Vagina (tissue), 2 donors: ENCODE data around the gene ASAH2B. TPM values are rescaled to one million over a fixed set of nuclear protein-coding genes. Genes with fewer than 3 reads are reported as not detected.
"Not testable (repeated sequence)": the region's sequence is repeated elsewhere in the genome, so short reads cannot be mapped to it uniquely, and the experiment has no call there.

Experiments
- DNase-seq, 2 donors: peaks; one replicate each; pipeline ENCODE4 v3.0.0-alpha.2; 2017; ENCODE audit errors: extremely low spot score in 2 of 2
- H3K27ac ChIP-seq: fragments of 200-600 bp; sonication (generic); one replicate; pipeline ENCODE4 v1.5.1; 2019
- H3K27me3 ChIP-seq: fragments of 200-600 bp; sonication (generic); one replicate; pipeline ENCODE4 v1.5.1; 2019
- H3K36me3 ChIP-seq, 2 donors: fragments of 200-600 bp; sonication (generic); one replicate each; pipeline ENCODE4 v1.5.1; 2017 to 2019
- H3K4me1 ChIP-seq: fragments of 200-600 bp; sonication (generic); one replicate; pipeline ENCODE4 v1.5.1; 2019
- H3K4me3 ChIP-seq, 2 donors: fragments of 200-600 bp; sonication (generic); 1 replicate in 1 of 2; 2 replicates in 1 of 2; pipeline ENCODE4 v1.5.1; 2016 to 2019
- H3K9me3 ChIP-seq: fragments of 200-600 bp; sonication (generic); one replicate; pipeline ENCODE4 v1.5.1; 2019
- POLR2A ChIP-seq, 2 donors: fragments of 450-650 bp; IDR thresholded peaks; one replicate each; pipeline ENCODE4 v1.6.1; 2017; ENCODE audit warnings: antibody characterized with exemption in 2 of 2, mild to moderate bottlenecking in 2 of 2, moderate library complexity in 2 of 2
- POLR2AphosphoS5 ChIP-seq, 2 donors: sonication (generic); formaldehyde crosslinking; IDR thresholded peaks; one replicate each; pipeline ENCODE4 v1.9.0; 2017; ENCODE audit warnings: antibody characterized with exemption in 2 of 2, mild to moderate bottlenecking in 2 of 2, low read depth in 1 of 2; ENCODE audit not compliant: insufficient read depth in 1 of 2
- intact Hi-C: fragments of 100-400 bp; cut with DNase I; formaldehyde crosslinking; loops from one replicate; pipeline ENCODE4 v1.15.1; 2023
- total RNA-seq: library from RNA; depleted of rRNA; stranded (reverse); fragments of >200 nt; gene quantifications from one replicate; pipeline ENCODE4 v1.2.3, GENCODE V29; 2016
- TF ChIP-seq, protein P1 (sequence below), 3 experiments: fragments of 450-650 bp in 2 of 3; fragments of 200-600 bp in 1 of 3; sonication (generic) in 1 of 3; IDR thresholded peaks; one replicate each; pipeline ENCODE4 v1.5.1; 2017 to 2019; ENCODE audit warnings: antibody characterized with exemption in 3 of 3, mild to moderate bottlenecking in 2 of 3, moderate library complexity in 2 of 3

Gene ASAH2B
- total RNA-seq, 1 donor from 2014 or later: 0.74 TPM

DNA sequence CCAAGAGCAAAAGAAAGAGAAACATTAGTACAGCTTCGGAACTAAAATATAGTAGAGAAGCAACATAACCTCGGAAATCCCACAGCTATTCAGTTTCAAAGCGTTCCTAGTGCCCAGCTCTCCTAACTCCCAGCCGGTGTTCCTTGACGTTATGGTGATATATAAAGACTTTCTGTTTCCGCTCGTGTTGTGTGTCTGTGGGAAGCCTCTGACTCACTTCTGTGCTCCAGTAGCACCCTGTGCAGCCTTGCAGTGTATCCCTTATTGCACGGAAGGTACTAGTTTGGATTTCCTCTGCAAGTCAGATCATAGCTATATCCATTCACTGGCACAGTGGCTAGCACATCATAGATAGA is 535 bp downstream of the ASAH2B start:
- peaks cover 6% of the 10 kb centered on the region for H3K4me1 ChIP-seq
- DNase-seq: no peak
- H3K27ac ChIP-seq: peak overlapping the region; percentile 80
- H3K36me3 ChIP-seq: no peaks in the 10 kb centered on the region
- peak overlapping the region; percentile 72 to 83 for H3K4me3 ChIP-seq
- TF ChIP-seq, protein P1, sequence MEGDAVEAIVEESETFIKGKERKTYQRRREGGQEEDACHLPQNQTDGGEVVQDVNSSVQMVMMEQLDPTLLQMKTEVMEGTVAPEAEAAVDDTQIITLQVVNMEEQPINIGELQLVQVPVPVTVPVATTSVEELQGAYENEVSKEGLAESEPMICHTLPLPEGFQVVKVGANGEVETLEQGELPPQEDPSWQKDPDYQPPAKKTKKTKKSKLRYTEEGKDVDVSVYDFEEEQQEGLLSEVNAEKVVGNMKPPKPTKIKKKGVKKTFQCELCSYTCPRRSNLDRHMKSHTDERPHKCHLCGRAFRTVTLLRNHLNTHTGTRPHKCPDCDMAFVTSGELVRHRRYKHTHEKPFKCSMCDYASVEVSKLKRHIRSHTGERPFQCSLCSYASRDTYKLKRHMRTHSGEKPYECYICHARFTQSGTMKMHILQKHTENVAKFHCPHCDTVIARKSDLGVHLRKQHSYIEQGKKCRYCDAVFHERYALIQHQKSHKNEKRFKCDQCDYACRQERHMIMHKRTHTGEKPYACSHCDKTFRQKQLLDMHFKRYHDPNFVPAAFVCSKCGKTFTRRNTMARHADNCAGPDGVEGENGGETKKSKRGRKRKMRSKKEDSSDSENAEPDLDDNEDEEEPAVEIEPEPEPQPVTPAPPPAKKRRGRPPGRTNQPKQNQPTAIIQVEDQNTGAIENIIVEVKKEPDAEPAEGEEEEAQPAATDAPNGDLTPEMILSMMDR (IDR thresholded peaks at IDR 0.05): no peak
- TF ChIP-seq POLR2A (IDR thresholded peaks at IDR 0.05): no peak
- no peak for TF ChIP-seq POLR2AphosphoS5 (IDR thresholded peaks at IDR 0.05; ENCODE audit: insufficient read depth in 1 of 2, low read depth in 1 of 2)
- no peaks in the 10 kb centered on the region for H3K9me3 ChIP-seq
- H3K27me3 ChIP-seq: no peaks in the 10 kb centered on the region
- intact Hi-C loops: no loop called here

DNA sequence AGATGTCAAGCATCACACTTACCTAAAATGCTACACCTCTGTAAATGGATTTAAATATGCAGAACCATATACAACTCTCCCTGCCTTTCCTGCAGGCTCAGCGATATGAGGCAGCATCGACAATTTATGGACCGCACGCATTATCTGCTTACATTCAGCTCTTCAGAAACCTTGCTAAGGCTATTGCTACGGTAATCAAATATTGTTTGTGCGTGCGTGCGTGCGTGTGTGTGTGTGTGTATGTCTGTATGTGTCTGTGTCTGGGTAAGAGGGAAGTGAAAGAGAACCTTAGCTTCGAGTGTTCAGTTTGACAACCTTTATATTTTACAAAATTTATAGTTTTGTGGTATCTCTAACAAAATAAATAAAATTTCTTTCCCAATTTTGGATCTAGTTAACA is 3.1 kb downstream of the ASAH2B start:
- DNase-seq, H3K27ac ChIP-seq, H3K36me3 ChIP-seq, intact Hi-C loops, H3K9me3 ChIP-seq, H3K4me3 ChIP-seq, H3K4me1 ChIP-seq, H3K27me3 ChIP-seq: not testable (repeated sequence)

DNA sequence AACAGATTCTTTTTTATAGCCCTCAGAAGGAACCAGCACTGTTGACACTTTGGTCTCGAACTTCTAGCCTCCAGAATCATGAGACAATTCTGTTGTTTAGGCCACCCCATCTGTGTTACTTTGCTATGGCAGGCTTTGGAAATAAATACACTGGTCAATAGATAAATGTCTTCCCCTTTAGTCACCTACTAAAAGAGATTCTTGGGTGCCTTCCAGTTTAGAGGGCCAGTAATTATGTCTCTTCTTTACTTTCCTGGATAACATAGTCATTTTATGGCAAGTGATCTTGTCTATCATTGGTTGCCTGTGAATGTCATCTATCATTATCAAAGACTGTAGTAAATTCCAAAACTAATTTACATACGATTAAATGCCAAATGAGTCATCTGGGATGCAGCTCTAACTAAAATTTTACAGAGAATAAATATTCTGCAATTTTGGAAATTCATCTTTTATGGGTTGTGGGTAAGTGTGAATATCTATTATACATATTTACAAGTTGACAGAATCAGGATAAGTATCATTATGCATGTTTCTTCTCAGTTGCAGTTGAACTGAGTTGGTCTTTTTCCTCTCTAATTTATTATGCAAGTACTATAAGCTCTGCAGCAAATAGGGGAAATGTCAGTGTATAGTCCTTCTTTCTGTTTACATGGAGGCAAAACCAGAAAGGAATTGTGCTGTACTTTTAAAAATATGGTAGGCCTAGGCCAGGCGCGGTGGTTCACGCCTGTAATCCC is 27.2 kb downstream of the ASAH2B start:
- intact Hi-C loops, H3K27me3 ChIP-seq, H3K9me3 ChIP-seq, DNase-seq, H3K27ac ChIP-seq, H3K4me3 ChIP-seq, H3K4me1 ChIP-seq, H3K36me3 ChIP-seq: not testable (repeated sequence)

DNA sequence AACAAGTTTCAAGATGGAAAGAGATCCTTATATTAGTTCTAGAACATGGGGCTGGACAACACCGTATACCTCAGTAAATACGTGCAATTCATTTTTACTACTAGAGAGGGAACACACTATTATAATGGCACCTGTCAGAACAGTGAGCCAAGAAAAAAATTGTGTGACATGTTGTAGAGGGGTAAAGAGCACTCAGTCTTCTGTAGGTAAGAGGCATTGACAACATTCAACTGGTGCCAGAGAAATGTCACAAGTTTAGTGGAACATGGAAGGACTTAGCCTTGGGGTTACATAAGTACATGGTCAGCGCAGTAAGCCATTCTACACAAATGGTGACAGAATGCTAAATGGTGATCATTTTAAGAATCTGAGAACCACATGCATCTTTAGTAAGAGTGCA is 32.3 kb downstream of the ASAH2B start:
- H3K27ac ChIP-seq, H3K27me3 ChIP-seq, H3K9me3 ChIP-seq, intact Hi-C loops, H3K36me3 ChIP-seq, H3K4me1 ChIP-seq, H3K4me3 ChIP-seq, DNase-seq: not testable (repeated sequence)

DNA sequence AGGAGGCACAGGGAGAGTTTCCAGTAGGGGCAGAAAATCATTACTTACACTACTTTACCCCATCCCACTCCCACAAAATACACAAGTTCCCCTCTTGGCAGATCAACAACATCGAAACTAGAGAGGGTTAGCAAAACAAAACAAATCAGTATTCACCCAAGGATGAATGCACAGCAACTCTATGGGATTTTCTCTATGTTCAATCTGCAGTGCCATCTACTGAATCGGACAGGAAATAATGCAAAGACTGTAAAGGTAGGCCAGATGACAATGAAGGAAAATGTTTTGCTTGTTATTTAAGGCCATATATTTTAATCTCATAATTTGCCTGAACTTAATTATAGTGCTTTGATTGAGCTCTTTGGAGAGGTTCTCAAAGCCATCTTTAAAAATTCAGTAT is 35.1 kb downstream of the ASAH2B start:
- H3K4me3 ChIP-seq, H3K4me1 ChIP-seq, DNase-seq, intact Hi-C loops, H3K36me3 ChIP-seq, H3K27me3 ChIP-seq, H3K27ac ChIP-seq, H3K9me3 ChIP-seq: not testable (repeated sequence)

DNA sequence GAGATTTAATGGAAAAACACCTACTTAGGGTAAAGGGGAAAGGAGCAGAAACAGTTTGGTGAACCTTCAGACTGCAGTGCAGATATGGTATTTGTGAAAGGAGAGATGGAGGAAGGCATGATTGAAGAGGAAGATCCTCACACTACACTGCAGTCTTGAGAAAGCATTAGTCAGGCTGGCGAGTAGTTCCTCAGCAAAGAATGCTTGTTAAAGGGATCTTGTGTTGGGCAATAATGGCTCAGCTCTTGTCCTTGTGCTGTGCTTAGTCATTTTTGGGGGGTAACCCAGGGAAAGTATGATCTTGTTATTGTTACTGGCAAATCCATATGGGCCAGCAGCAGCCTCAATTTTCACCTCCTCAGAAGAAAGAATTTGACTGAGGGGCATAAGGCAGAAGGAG is 40.3 kb downstream of the ASAH2B start:
- H3K4me1 ChIP-seq, H3K4me3 ChIP-seq, intact Hi-C loops, H3K27ac ChIP-seq, DNase-seq, H3K9me3 ChIP-seq, H3K36me3 ChIP-seq, H3K27me3 ChIP-seq: not testable (repeated sequence)

DNA sequence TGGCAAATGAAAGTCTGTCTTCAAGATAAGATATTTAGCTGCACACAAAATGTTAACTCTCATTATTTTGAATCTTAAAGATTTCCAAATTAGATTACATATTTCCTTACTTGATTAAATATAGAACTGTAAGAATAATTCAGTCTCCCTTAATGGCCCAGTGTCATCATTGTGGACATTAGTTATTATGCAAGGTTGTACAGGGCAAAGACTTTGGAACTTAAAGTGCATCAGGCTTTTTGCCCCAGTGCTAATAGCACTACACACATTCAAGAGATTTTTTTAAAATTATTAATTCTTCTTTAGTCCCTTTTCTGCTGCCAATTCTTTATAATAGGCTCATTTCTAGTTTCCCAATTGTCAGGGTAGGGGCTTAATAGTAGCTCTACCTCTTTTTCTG is 42.3 kb downstream of the ASAH2B start:
- intact Hi-C loops, H3K27ac ChIP-seq, H3K9me3 ChIP-seq, H3K4me1 ChIP-seq, H3K36me3 ChIP-seq, H3K27me3 ChIP-seq, DNase-seq, H3K4me3 ChIP-seq: not testable (repeated sequence)

DNA sequence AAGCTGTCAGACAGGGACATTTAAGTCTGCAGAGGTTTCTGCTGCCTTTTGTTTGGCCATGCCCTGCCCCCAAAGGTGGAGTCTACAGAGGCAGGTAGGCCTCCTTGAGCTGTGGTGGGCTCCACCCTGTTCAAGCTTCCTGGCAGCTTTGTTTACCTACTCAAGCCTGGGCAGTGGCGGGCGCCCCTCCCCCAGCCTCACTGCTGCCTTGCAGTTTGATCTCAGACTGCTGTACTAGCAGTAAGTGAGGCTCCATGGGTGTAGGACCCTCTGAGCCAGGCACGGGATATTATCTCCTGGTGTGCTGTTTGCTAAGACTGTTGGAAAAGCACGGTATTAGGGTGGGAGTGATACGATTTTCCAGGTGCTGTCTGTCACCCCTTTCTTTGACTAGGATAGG is 48.2 kb downstream of the ASAH2B start:
- DNase-seq, H3K4me1 ChIP-seq, H3K4me3 ChIP-seq, H3K36me3 ChIP-seq, H3K27me3 ChIP-seq, H3K9me3 ChIP-seq, H3K27ac ChIP-seq, intact Hi-C loops: not testable (repeated sequence)
